ENCODE results near the gene POU3F2.

POU3F2 gene

GRCh38 chr6:98828941-98829411 is 5.4 kb upstream of the POU3F2 start:
- CTCF ChIA-PET: interaction anchor here (1.4 kb wide), 1 partner anchor 55 kb away, joined by 3 read pairs; no protein-coding TSS in a partner anchor
- H3K27ac ChIP-seq (ENCODE audit: extremely low read depth, low read depth, low read length): no peak overlapping the region
- TF ChIP-seq HOXD13 (CRISPR knock-in tag; IDR thresholded peaks at IDR 0.05; ENCODE audit: borderline replicate concordance) (no peak), ZNF600 (tag by site-specific recombination; IDR thresholded peaks at IDR 0.05) (no peak), ZNF645 (tag by site-specific recombination; IDR thresholded peaks at IDR 0.05) (no peak), ZNF155 (tag by site-specific recombination; IDR thresholded peaks at IDR 0.05) (no peak), ZNF2 (tag by site-specific recombination; IDR thresholded peaks at IDR 0.05) (no peak), GFI1B (tag by site-specific recombination; IDR thresholded peaks at IDR 0.05) (no peak), ZNF639 (tag by site-specific recombination; IDR thresholded peaks at IDR 0.05) (no peak)
- no peaks in the 10 kb centered on the region for H3K9me3 ChIP-seq (ENCODE audit: control insufficient read depth, insufficient read depth, low read depth, low read length)
- H3K4me3 ChIP-seq (ENCODE audit: low read depth, low read length): no peak overlapping the region
- POLR2A ChIA-PET: interaction anchor here (1.0 kb wide), 1 partner anchor 119 kb away, joined by 3 read pairs; no protein-coding TSS in a partner anchor
- H3K4me1 ChIP-seq (ENCODE audit: control insufficient read depth, insufficient read depth, low read length): peaks cover 4% of the 10 kb centered on the region
- no peaks in the 10 kb centered on the region for H3K36me3 ChIP-seq (ENCODE audit: control insufficient read depth in 2 of 2, insufficient read depth in 1 of 2, low read length in 2 of 2)

GRCh38 chr6:98830146-98830545 is 4.2 kb upstream of the POU3F2 start:
- CTCF ChIA-PET: interaction anchor here (0.6 to 1.4 kb wide), 2 partner anchors 57 to 339 kb away, joined by 3 to 4 read pairs; no protein-coding TSS in a partner anchor
- no peaks in the 10 kb centered on the region for H3K9me3 ChIP-seq (ENCODE audit: control insufficient read depth, insufficient read depth, low read depth, low read length)
- POLR2A ChIA-PET: interaction anchor here (1.0 kb wide), 1 partner anchor 118 kb away, joined by 3 read pairs; no protein-coding TSS in a partner anchor
- no peaks in the 10 kb centered on the region for H3K36me3 ChIP-seq (ENCODE audit: control insufficient read depth in 2 of 2, insufficient read depth in 1 of 2, low read length in 2 of 2)
- H3K27ac ChIP-seq (ENCODE audit: extremely low read depth, low read depth, low read length): no peak overlapping the region
- TF ChIP-seq ZSCAN5A (tag by site-specific recombination; IDR thresholded peaks at IDR 0.05) (no peak), MYNN (tag by site-specific recombination; IDR thresholded peaks at IDR 0.05; ENCODE audit: borderline replicate concordance) (no peak), ZNF510 (tag by site-specific recombination; IDR thresholded peaks at IDR 0.05; ENCODE audit: insufficient replicate concordance) (no peak), ZNF747 (tag by site-specific recombination; IDR thresholded peaks at IDR 0.05) (no peak), OVOL3 (tag by site-specific recombination; IDR thresholded peaks at IDR 0.05) (no peak), ZNF302 (tag by site-specific recombination; IDR thresholded peaks at IDR 0.05; ENCODE audit: low read depth) (no peak), ZNF398 (tag by site-specific recombination; IDR thresholded peaks at IDR 0.05) (no peak), ZNF571 (tag by site-specific recombination; IDR thresholded peaks at IDR 0.05) (no peak), ZNF610 (tag by site-specific recombination; IDR thresholded peaks at IDR 0.05; ENCODE audit: borderline replicate concordance) (no peak), ZNF529 (tag by site-specific recombination; IDR thresholded peaks at IDR 0.05; ENCODE audit: insufficient replicate concordance) (no peak), ZBTB10 (tag by site-specific recombination; IDR thresholded peaks at IDR 0.05) (no peak), KLF9 (tag by site-specific recombination; IDR thresholded peaks at IDR 0.05; ENCODE audit: low read depth) (no peak)
- peaks cover 2% of the 10 kb centered on the region for H3K4me1 ChIP-seq (ENCODE audit: control insufficient read depth, insufficient read depth, low read length)
- H3K4me3 ChIP-seq (ENCODE audit: low read depth, low read length): no peak overlapping the region
